Ascending aorta (tissue), 2 donors: Measurements from ENCODE around the gene ANXA6. TPM values are rescaled to one million over a fixed set of nuclear protein-coding genes. Genes with fewer than 3 reads are reported as not detected.
A peak's percentile ranks its signal among the peaks of the same experiment; 100 is the strongest.

ENCODE experiments used
- DNase-seq, 2 donors: peaks; one replicate each; pipeline ENCODE4 v3.0.0-alpha.2; 2019; ENCODE audit warnings: low spot score in 2 of 2
- H3K27ac ChIP-seq, 2 donors: fragments of 200-600 bp; sonication (generic); one replicate each; pipeline ENCODE4 v1.5.1; 2016 to 2017; ENCODE audit warnings: mild to moderate bottlenecking in 1 of 2
- H3K27me3 ChIP-seq: fragments of 200-600 bp; sonication (generic); one replicate; pipeline ENCODE4 v1.5.1; 2017
- H3K36me3 ChIP-seq, 2 donors: fragments of 200-600 bp; sonication (generic); one replicate each; pipeline ENCODE4 v1.5.1; 2016
- H3K4me1 ChIP-seq, 2 donors: fragments of 200-600 bp; sonication (generic); one replicate each; pipeline ENCODE4 v1.5.1; 2016 to 2017; ENCODE audit warnings: mild to moderate bottlenecking in 1 of 2
- H3K4me3 ChIP-seq, 2 donors: fragments of 200-600 bp; sonication (generic); one replicate each; pipeline ENCODE4 v1.5.1; 2016 to 2017; ENCODE audit warnings: mild to moderate bottlenecking in 1 of 2
- H3K9me3 ChIP-seq, 2 donors: fragments of 200-600 bp; sonication (generic); one replicate each; pipeline ENCODE4 v1.5.1; 2016
- intact Hi-C: fragments of 100-400 bp; cut with DNase I; formaldehyde crosslinking; loops from one replicate; pipeline ENCODE4 v1.15.1; 2023
- total RNA-seq: library from RNA; depleted of rRNA; stranded (reverse); fragments of >200 nt; gene quantifications from one replicate; pipeline ENCODE4 v1.1.0, GENCODE V29; 2016
- TF ChIP-seq, protein P1 (sequence below), 3 experiments: fragments of 200-600 bp in 2 of 3; fragments of 450-650 bp in 1 of 3; sonication (generic) in 2 of 3; IDR thresholded peaks; one replicate each; pipeline ENCODE4 v1.5.1; 2016 to 2019; ENCODE audit warnings: antibody characterized with exemption in 3 of 3, mild to moderate bottlenecking in 1 of 3, moderate library complexity in 1 of 3

The ANXA6 gene
- total RNA-seq, 1 donor from 2014 or later, result 334 TPM

DNA sequence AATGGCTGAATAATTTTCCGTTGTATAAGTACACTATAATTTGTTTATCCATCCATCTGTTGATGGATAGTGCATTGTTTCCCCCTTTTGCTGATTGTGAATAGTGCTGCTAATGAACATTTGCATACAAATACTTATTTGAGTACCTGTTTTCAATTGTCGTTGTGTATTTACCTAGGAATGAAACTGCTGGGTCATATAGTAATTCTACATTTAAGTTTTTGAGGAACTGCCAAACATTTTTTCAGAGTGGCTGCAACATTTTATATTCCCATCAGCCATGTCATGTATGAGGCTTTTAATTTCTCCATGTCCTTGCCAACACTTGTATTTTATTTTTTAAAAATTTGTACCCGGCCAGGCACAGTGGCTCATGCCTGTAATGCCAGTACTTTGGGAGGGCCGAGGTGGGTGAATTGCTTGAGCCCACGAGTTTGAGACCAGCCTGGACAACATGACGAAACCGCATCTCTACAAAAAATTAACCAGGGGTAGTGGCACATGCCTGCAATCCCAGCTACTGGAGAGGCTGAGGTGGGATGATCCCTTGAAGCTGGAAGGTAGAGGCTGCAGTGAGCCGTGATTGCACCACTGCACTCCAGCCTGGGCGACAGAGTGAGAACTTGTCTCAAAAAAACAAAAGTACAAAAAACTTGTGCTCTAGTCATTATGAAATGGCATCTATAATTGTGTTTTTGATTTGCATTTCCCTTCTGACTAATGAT, 2.2 kb upstream of the ANXA6 start:
- TF ChIP-seq, protein P1, sequence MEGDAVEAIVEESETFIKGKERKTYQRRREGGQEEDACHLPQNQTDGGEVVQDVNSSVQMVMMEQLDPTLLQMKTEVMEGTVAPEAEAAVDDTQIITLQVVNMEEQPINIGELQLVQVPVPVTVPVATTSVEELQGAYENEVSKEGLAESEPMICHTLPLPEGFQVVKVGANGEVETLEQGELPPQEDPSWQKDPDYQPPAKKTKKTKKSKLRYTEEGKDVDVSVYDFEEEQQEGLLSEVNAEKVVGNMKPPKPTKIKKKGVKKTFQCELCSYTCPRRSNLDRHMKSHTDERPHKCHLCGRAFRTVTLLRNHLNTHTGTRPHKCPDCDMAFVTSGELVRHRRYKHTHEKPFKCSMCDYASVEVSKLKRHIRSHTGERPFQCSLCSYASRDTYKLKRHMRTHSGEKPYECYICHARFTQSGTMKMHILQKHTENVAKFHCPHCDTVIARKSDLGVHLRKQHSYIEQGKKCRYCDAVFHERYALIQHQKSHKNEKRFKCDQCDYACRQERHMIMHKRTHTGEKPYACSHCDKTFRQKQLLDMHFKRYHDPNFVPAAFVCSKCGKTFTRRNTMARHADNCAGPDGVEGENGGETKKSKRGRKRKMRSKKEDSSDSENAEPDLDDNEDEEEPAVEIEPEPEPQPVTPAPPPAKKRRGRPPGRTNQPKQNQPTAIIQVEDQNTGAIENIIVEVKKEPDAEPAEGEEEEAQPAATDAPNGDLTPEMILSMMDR (IDR thresholded peaks at IDR 0.05), result no peak
- H3K27ac ChIP-seq, result no peak overlapping the region
- H3K4me1 ChIP-seq, result peaks cover 5 to 24% of the 10 kb centered on the region in 2 donors
- no peaks in the 10 kb centered on the region for H3K36me3 ChIP-seq
- intact Hi-C loops, result loop anchor here (5.0 kb wide), 1 partner anchor 92 kb away; the partner anchor contains the start of gene GM2A
- no peaks in the 10 kb centered on the region for H3K27me3 ChIP-seq
- DNase-seq, result no peak
- H3K9me3 ChIP-seq, result no peaks in the 10 kb centered on the region
- H3K4me3 ChIP-seq, result no peak overlapping the region

DNA sequence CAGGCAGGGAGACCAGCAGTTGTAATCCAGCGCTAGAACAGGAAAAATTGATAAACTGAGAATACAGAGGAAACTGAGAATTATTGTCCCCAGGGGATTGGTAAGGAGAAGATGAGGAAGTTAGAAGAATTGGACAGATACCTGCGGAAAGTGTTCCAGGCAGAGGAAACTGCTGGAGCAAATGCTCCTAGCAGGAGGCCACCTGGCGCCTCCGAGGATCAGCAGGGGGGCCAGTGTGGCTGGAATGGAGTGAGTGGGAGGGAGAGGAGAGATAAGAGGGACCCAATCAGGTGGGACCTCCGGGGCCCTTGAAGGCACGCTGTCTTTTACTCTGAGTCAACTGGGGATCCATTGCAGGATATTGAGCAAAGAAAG, 695 bp upstream of the ANXA6 start:
- H3K36me3 ChIP-seq, result no peaks in the 10 kb centered on the region
- peaks cover 9 to 27% of the 10 kb centered on the region in 2 donors for H3K4me1 ChIP-seq
- no peaks in the 10 kb centered on the region for H3K9me3 ChIP-seq
- TF ChIP-seq, protein P1 (IDR thresholded peaks at IDR 0.05), result no peak
- H3K4me3 ChIP-seq, result peak overlapping the region; percentile 76 to 80
- no peak for DNase-seq
- intact Hi-C loops, result loop anchor here (5.0 kb wide), 1 partner anchor 94 kb away; the partner anchor contains the start of gene GM2A
- H3K27me3 ChIP-seq, result no peaks in the 10 kb centered on the region
- H3K27ac ChIP-seq, result peak overlapping the region; percentile 82 to 88

DNA sequence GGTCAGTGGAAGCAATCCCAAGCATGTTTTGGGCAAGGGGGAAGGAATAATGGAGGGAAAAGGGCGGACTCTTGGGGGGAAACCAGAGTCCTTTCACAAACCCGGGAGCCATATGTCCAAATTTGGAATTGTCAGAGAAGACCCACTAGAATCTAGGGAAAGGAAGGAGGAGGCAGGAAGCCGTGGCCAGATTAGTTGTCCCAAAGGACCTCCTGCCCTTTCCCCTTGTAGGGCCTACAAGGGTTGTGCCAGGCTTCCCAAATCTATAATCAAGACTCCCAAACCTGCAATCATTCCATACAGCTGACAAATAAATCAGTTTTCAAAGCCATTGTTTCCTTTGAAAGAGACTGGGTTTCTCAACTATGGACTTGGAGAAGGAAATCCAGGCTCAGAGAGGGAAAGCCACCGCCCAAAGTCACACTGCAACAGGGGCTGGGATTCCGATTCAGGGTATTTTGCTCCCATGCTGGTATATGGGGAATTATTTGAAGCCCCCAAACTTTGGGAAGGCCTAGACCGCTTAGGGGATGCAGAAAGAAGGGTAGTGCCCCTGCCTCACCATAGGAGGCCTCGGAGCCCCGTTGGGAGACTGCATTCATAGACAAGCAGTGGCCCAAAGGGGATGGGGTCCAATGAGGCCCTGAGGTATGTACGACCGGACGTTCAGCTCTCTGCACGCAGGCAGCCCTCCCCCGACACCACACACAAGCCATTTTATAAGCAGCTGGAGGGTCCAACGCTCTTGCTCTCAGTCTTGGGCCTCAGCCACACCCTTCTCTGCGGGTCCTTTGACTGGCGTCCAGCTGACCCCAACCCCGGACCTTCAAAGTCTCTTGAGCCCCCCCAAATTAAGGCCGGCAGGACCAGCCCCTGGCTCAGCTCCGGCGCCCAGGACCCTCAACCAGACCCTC, 815 bp downstream of the ANXA6 start:
- DNase-seq, result no peak
- H3K36me3 ChIP-seq, result no peaks in the 10 kb centered on the region
- peak overlapping the region; percentile 82 to 88 for H3K27ac ChIP-seq
- H3K4me1 ChIP-seq, result peaks cover 13 to 34% of the 10 kb centered on the region in 2 donors
- TF ChIP-seq, protein P1 (IDR thresholded peaks at IDR 0.05), result no peak
- no peaks in the 10 kb centered on the region for H3K9me3 ChIP-seq
- no peaks in the 10 kb centered on the region for H3K27me3 ChIP-seq
- intact Hi-C loops, result loop anchor here (5.0 kb wide), 1 partner anchor 96 kb away; the partner anchor contains the start of gene GM2A
- H3K4me3 ChIP-seq, result peak overlapping the region; percentile 76 to 80

DNA sequence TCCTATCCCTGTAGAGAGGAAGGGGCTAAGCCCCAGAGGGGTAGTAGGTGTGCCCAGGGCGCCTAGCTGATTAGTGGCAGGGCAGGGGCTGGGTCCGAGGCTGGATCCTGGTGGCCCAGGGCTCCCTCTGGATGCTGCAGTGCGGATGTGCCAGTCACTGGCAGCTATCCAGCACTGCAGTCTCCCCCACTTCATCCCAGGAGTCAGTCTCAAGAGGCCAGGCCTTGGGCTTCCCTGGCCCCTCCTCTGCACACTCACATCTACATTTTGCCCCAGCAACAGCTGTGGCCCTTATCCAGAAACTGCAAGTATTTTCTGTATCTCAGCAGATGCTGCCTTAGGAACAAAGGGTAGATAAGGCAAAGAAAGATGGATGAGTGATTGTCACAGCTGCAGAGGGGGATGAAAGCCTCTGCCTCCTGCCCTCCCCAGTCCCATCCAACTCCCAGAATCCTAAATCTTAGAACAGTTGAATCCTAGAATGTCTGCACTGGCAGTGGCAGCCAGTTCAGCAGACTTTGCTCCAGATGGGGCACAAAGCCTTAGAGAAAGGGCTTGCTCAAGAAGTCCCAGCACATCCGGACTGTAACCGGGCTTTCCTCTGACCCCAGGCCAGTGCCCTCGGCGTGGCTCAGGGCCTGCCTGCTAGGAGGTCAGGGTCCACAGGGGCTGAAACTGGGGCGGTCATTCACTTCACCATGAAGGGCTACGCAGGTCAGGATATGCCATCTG, 1.6 kb downstream of the ANXA6 start:
- H3K27ac ChIP-seq, result peak overlapping the region; percentile 82 to 88
- intact Hi-C loops, result loop anchor here (5.0 kb wide), 1 partner anchor 96 kb away; the partner anchor contains the start of gene GM2A
- TF ChIP-seq, protein P1 (IDR thresholded peaks at IDR 0.05), result no peak
- no peaks in the 10 kb centered on the region for H3K9me3 ChIP-seq
- peak overlapping the region; percentile 76 to 80 for H3K4me3 ChIP-seq
- no peaks in the 10 kb centered on the region for H3K27me3 ChIP-seq
- no peaks in the 10 kb centered on the region for H3K36me3 ChIP-seq
- no peak for DNase-seq
- H3K4me1 ChIP-seq, result peaks cover 17 to 42% of the 10 kb centered on the region in 2 donors
